Small intestine (tissue), 7 donors: ENCODE results near the gene YIF1A. TPM values are rescaled to one million over a fixed set of nuclear protein-coding genes. Genes with fewer than 3 reads are reported as not detected.

Experiments
- DNase-seq, 2 donors: peaks; one replicate each; pipeline versions ENCODE4 v3.0.0 to v3.0.0-alpha.2; 2013
- FAIRE-seq: peaks from 2 replicates; lab custom pipeline; 2012; peaks lifted over from hg19 to GRCh38; lab: Jason Lieb, UNC
- H3K27ac ChIP-seq, 3 donors: one replicate each; pipeline ENCODE4 v1.5.1; 2013; ENCODE audit warnings: low read length in 2 of 3, mild to moderate bottlenecking in 2 of 3, control low read depth in 1 of 3, inconsistent platforms in 1 of 3, low read depth in 1 of 3, moderate library complexity in 1 of 3
- H3K27me3 ChIP-seq, 3 donors: one replicate each; pipeline ENCODE4 v1.6.1; 2013; ENCODE audit warnings: low read length in 3 of 3, inconsistent platforms in 1 of 3; ENCODE audit not compliant: control insufficient read depth in 3 of 3, insufficient read depth in 3 of 3
- H3K36me3 ChIP-seq, 3 donors: one replicate each; pipeline ENCODE4 v1.6.1; 2013; ENCODE audit warnings: low read length in 3 of 3, inconsistent platforms in 1 of 3, low read depth in 1 of 3, mild to moderate bottlenecking in 1 of 3, moderate library complexity in 1 of 3; ENCODE audit not compliant: control insufficient read depth in 3 of 3, insufficient read depth in 2 of 3
- H3K4me1 ChIP-seq, 3 donors: one replicate each; pipeline ENCODE4 v1.6.1; 2013; ENCODE audit warnings: low read length in 2 of 3, inconsistent platforms in 1 of 3, low read depth in 1 of 3, mild to moderate bottlenecking in 1 of 3, moderate library complexity in 1 of 3; ENCODE audit not compliant: control insufficient read depth in 3 of 3, insufficient read depth in 2 of 3
- H3K4me3 ChIP-seq, 3 donors: one replicate each; pipeline ENCODE4 v1.5.1; 2013; ENCODE audit warnings: low read length in 3 of 3, control low read depth in 1 of 3, inconsistent platforms in 1 of 3, low read depth in 1 of 3, mild to moderate bottlenecking in 1 of 3, moderate library complexity in 1 of 3
- H3K9me3 ChIP-seq, 2 donors: one replicate each; pipeline ENCODE4 v1.6.1; 2013; ENCODE audit warnings: low read depth in 1 of 2, low read length in 1 of 2; ENCODE audit not compliant: control insufficient read depth in 2 of 2, insufficient read depth in 1 of 2
- WGBS, 3 donors: extraction: QIAGEN DNeasy Blood & Tissue Kit; methylation state at CpG; one replicate each; pipeline ENCODE4 v1.1.7; 2013; 5-methylcytosine and 5-hydroxymethylcytosine counted together
- polyA plus RNA-seq, 4 donors: library from polyadenylated mRNA; stranded (reverse) in 3 of 4; unstranded in 1 of 4; fragments of 200-250 nt in 3 of 4; fragments of 120-200 nt in 1 of 4; gene quantifications; one replicate each; pipeline versions ENCODE4 v1.2.1 to v1.2.3, GENCODE V29; 2013
- donor health status: healthy with polysubstance abuse.
- donor health status: control.
- donor health status: control.
- donor health status: Bipolar disorder and iron deficiency.
- donor health status: healthy.

YIF1A gene
- polyA plus RNA-seq, 4 donors = 102 to 144 (median 135) TPM

- no peaks in the 10 kb centered on the region for H3K27me3 ChIP-seq
- FAIRE-seq (no peak), DNase-seq (no peak)
- WGBS, 3 donors = 89 to 94% (median 90%) methylated on average over 25 of the region's 25 CpGs
- H3K4me1 ChIP-seq = no peaks in the 10 kb centered on the region
- no peak overlapping the region for H3K4me3 ChIP-seq
- H3K9me3 ChIP-seq = no peaks in the 10 kb centered on the region
- H3K36me3 ChIP-seq = peaks cover 0 to 89% (median 11%) of the 10 kb centered on the region in 3 donors
- no peak overlapping the region for H3K27ac ChIP-seq
These were observed 48.8 kb downstream of the YIF1A start for GRCh38 chr11:66239998-66240780.

GRCh38 chr11:66239511-66239910, 49.4 kb downstream of the YIF1A start:
- H3K9me3 ChIP-seq = no peaks in the 10 kb centered on the region
- peaks cover 0 to 89% (median 11%) of the 10 kb centered on the region in 3 donors for H3K36me3 ChIP-seq
- no peaks in the 10 kb centered on the region for H3K27me3 ChIP-seq
- DNase-seq (no peak), FAIRE-seq (no peak)
- H3K4me3 ChIP-seq = no peak overlapping the region
- 74 to 86% (median 85%) methylated on average over 3 of the region's 3 CpGs for WGBS, 3 donors
- no peak overlapping the region for H3K27ac ChIP-seq
- H3K4me1 ChIP-seq = no peaks in the 10 kb centered on the region

- Histone ChIP-seq H3K27ac (no peak overlapping the region), H3K36me3 (peaks cover 0 to 88% (median 11%) of the 10 kb centered on the region in 3 donors), H3K4me3 (no peak overlapping the region), H3K9me3 (no peaks in the 10 kb centered on the region), H3K4me1 (no peaks in the 10 kb centered on the region), H3K27me3 (no peaks in the 10 kb centered on the region)
- no peak for DNase-seq
- 90 to 92% (median 91%) methylated on average over 16 to 17 of the region's 17 CpGs for WGBS, 3 donors
- no peak for FAIRE-seq
These were observed 50.0 kb downstream of the YIF1A start for GRCh38 chr11:66238786-66239413.

- peaks cover 0 to 89% (median 11%) of the 10 kb centered on the region in 3 donors for H3K36me3 ChIP-seq
- no peak for FAIRE-seq
- no peaks in the 10 kb centered on the region for H3K27me3 ChIP-seq
- H3K4me1 ChIP-seq = no peaks in the 10 kb centered on the region
- 90 to 95% (median 93%) methylated on average over 6 of the region's 6 CpGs for WGBS, 3 donors
- no peak overlapping the region for H3K27ac ChIP-seq
- no peaks in the 10 kb centered on the region for H3K9me3 ChIP-seq
- no peak overlapping the region for H3K4me3 ChIP-seq
- no peak for DNase-seq
These were observed 51.1 kb downstream of the YIF1A start for GRCh38 chr11:66237867-66238266.

GRCh38 chr11:66235141-66235540, 53.8 kb downstream of the YIF1A start:
- WGBS, 3 donors = 96 to 98% (median 97%) methylated on average over 11 of the region's 11 CpGs

More at GRCh38 chr11:66235141-66235540, 53.8 kb downstream of the YIF1A start:
- H3K9me3 ChIP-seq = no peaks in the 10 kb centered on the region
- H3K36me3 ChIP-seq = peaks cover 0 to 89% (median 8%) of the 10 kb centered on the region in 3 donors
- H3K27ac ChIP-seq = no peak overlapping the region
- no peaks in the 10 kb centered on the region for H3K4me1 ChIP-seq
- no peak overlapping the region for H3K4me3 ChIP-seq
- H3K27me3 ChIP-seq = no peaks in the 10 kb centered on the region
- DNase-seq = no peak
- FAIRE-seq = no peak

Other genes starting within 250 kb of the YIF1A start
- under 1 TPM in 1 of 4 donors, not detected in 3; 0.12 TPM for gene GAL3ST3, start 240.0 kb downstream of the YIF1A start, polyA plus RNA-seq
- 100 to 1,000 TPM; 106 to 141 (median 122) TPM for gene SF3B2, start 236.8 kb downstream of the YIF1A start, polyA plus RNA-seq
- gene PACS1, start 218.9 kb downstream of the YIF1A start, polyA plus RNA-seq = 10 to 100 TPM in 2 of 4 donors, 1 to 10 TPM in 2; 4.0 to 22.9 (median 10.0) TPM
- 10 to 100 TPM in 2 of 4 donors, 1 to 10 TPM in 2; 8.4 to 19.3 (median 10.3) TPM for gene KLC2, start 31.4 kb downstream of the YIF1A start, polyA plus RNA-seq
- gene RAB1B, start 20.5 kb downstream of the YIF1A start, polyA plus RNA-seq = 100 to 1,000 TPM; 125 to 205 (median 179) TPM
- gene CNIH2, start 11.0 kb downstream of the YIF1A start, polyA plus RNA-seq = 1 to 10 TPM in 2 of 4 donors, under 1 TPM in 2; 0.81 to 3.4 (median 0.99) TPM
- gene TMEM151A, start 2.8 kb upstream of the YIF1A start, polyA plus RNA-seq = under 1 TPM in 3 of 4 donors, not detected in 1; 0.44 to 0.91 (median 0.54) TPM
- 10 to 100 TPM in 2 of 4 donors, 1 to 10 TPM in 1, not detected in 1; 1.6 to 35.7 (median 19.1) TPM for gene CD248, start 27.9 kb upstream of the YIF1A start, polyA plus RNA-seq
- gene RIN1, start 47.3 kb upstream of the YIF1A start, polyA plus RNA-seq = 1 to 10 TPM; 5.8 to 9.6 (median 7.2) TPM
- 10 to 100 TPM; 33.5 to 77.5 (median 72.7) TPM for gene BRMS1, start 56.0 kb upstream of the YIF1A start, polyA plus RNA-seq
- gene B4GAT1, start 58.5 kb upstream of the YIF1A start, polyA plus RNA-seq = 10 to 100 TPM; 12.2 to 28.0 (median 20.8) TPM
- 10 to 100 TPM in 2 of 4 donors, 1 to 10 TPM in 1, under 1 TPM in 1; 0.89 to 16.2 (median 6.7) TPM for gene SLC29A2, start 82.6 kb upstream of the YIF1A start, polyA plus RNA-seq
- under 1 TPM in 2 of 4 donors, not detected in 2; 0.10 to 0.15 TPM for gene NPAS4, start 131.9 kb upstream of the YIF1A start, polyA plus RNA-seq
- 100 to 1,000 TPM in 1 of 4 donors, 10 to 100 TPM in 3; 57.0 to 118 (median 64.1) TPM for gene MRPL11, start 149.7 kb upstream of the YIF1A start, polyA plus RNA-seq
- gene PELI3, start 177.8 kb upstream of the YIF1A start, polyA plus RNA-seq = 1 to 10 TPM; 3.1 to 5.0 (median 4.6) TPM
- 10 to 100 TPM; 25.3 to 67.7 (median 37.4) TPM for gene DPP3, start 191.3 kb upstream of the YIF1A start, polyA plus RNA-seq
- 10 to 100 TPM in 2 of 4 donors, 1 to 10 TPM in 2; 3.8 to 37.1 (median 7.9) TPM for gene BBS1, start 221.5 kb upstream of the YIF1A start, polyA plus RNA-seq